Caco-2 (cell line): ENCODE results near the gene LOX. TPM values are rescaled to one million over a fixed set of nuclear protein-coding genes. Genes with fewer than 3 reads are reported as not detected.

Experiments used
- BruUV-seq: library from RNA; stranded (reverse); fragments of 400-500 nt; replicated peaks from 2 replicates; lab custom pipeline; 2021; lab: Mats Ljungman, UMichigan
- CTCF ChIA-PET: fragments of 300-600 bp; sonication (Branson Sonifier 250); formaldehyde crosslinking; loops from one replicate; lab custom pipeline; 2022; ENCODE audit warnings: antibody characterized with exemption; lab: Charles Lee
- POLR2A ChIA-PET: fragments of 300-600 bp; sonication (Branson Sonifier 250); formaldehyde crosslinking; loops from one replicate; lab custom pipeline; 2022; ENCODE audit warnings: antibody characterized with exemption; lab: Charles Lee
- DNase-seq, 2 experiments: peaks; one replicate each; pipeline versions ENCODE4 v3.0.0 to v3.0.0-alpha.2; 2020 to 2022
- H3K27me3 ChIP-seq: replicated peaks from 2 replicates; pipeline ENCODE4 v1.6.0; 2011; ENCODE audit warnings: low read length; ENCODE audit not compliant: control insufficient read depth, insufficient read depth
- H3K36me3 ChIP-seq: 2 replicates; pipeline ENCODE4 v1.5.1; 2011; ENCODE audit warnings: low read length; ENCODE audit not compliant: control insufficient read depth, insufficient read depth
- H3K4me1 ChIP-seq: fragments of 250-450 bp; sonication (Bioruptor Pico); 2 replicates; pipeline ENCODE4 v1.5.1; 2020; ENCODE audit warnings: mild to moderate bottlenecking
- H3K4me3 ChIP-seq: 2 replicates; pipeline ENCODE4 v1.5.1; 2011; ENCODE audit warnings: low read depth, mild to moderate bottlenecking, control low read depth, low read length
- H3K9me3 ChIP-seq: fragments of 250-450 bp; sonication (Bioruptor Pico); 2 replicates; pipeline ENCODE4 v1.5.1; 2020; ENCODE audit warnings: mild to moderate bottlenecking, moderate library complexity
- H3K27ac Mint-ChIP-seq: one replicate; pipeline ENCODE4 v1.8.0; 2022; ENCODE audit warnings: mixed read lengths; ENCODE audit not compliant: unreplicated experiment
- H3K27me3 Mint-ChIP-seq: one replicate; pipeline ENCODE4 v1.8.0; 2022; ENCODE audit warnings: mixed read lengths; ENCODE audit not compliant: insufficient read depth, unreplicated experiment
- H3K36me3 Mint-ChIP-seq: one replicate; pipeline ENCODE4 v1.8.0; 2022; ENCODE audit warnings: mild to moderate bottlenecking, mixed read lengths; ENCODE audit not compliant: insufficient read depth, unreplicated experiment
- H3K4me1 Mint-ChIP-seq: one replicate; pipeline ENCODE4 v1.8.0; 2022; ENCODE audit warnings: low read depth, mixed read lengths; ENCODE audit not compliant: unreplicated experiment
- H3K4me3 Mint-ChIP-seq: one replicate; pipeline ENCODE4 v1.8.0; 2022; ENCODE audit warnings: mild to moderate bottlenecking, moderate library complexity, mixed read lengths; ENCODE audit not compliant: unreplicated experiment
- H3K9me3 Mint-ChIP-seq: one replicate; pipeline ENCODE4 v1.8.0; 2022; ENCODE audit warnings: mixed read lengths; ENCODE audit not compliant: unreplicated experiment
- intact Hi-C: fragments of 100-400 bp; cut with micrococcal nuclease; formaldehyde crosslinking; loops from one replicate; pipeline ENCODE4 v1.10.0; 2022; ENCODE audit not compliant: unreplicated experiment
- total RNA-seq: library from RNA; stranded (reverse); gene quantifications from 2 replicates; pipeline ENCODE4 v1.2.3, GENCODE V29; 2022
- TF ChIP-seq, protein P1 (sequence below), 2 experiments: fragments of 200-600 bp in 1 of 2; IDR thresholded peaks; 1 replicate in 1 of 2; 2 replicates in 1 of 2; pipeline versions ENCODE4 v1.5.1 to v1.8.0; 2011 to 2022; ENCODE audit warnings: antibody characterized with exemption in 1 of 2, control low read depth in 1 of 2, inconsistent platforms in 1 of 2, low read depth in 1 of 2, low read length in 1 of 2, mild to moderate bottlenecking in 1 of 2, moderate library complexity in 1 of 2; ENCODE audit not compliant: insufficient read depth in 1 of 2, severe bottlenecking in 1 of 2, unreplicated experiment in 1 of 2

LOX gene
- total RNA-seq, 1 experiment from 2014 or later = 4.9 TPM

DNA sequence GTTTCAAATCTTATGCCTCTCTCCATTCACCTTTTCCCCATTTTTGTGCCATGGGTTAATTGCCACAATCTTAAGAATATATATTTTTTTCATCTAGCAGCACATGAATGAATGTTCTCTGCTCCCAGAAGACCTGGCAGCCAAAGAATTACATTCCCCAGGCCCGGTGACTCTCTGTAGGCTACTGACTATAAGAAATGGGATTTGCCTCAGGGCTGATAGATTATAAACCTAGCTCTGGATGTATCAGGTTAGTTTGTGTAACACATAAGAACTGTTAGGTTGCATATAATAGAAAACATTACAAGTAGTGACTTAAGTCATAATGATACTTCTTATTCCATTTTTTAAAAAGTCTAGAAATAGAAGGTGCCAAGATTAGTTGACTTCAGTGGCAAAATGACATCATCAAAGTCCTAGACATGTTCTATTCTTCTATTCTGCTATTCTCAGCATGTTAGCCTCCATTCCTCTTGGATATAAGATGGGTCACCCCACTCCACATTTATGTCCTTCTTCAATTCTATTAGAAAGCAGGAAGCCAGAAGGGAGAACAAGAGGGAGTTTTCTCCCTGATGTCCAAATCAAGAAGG is 40.4 kb upstream of the LOX start:
- POLR2A ChIA-PET = no interaction called here
- Histone ChIP-seq H3K4me1 (no peaks in the 10 kb centered on the region), H3K4me3 (no peak overlapping the region), H3K36me3 (no peaks in the 10 kb centered on the region), H3K9me3 (no peaks in the 10 kb centered on the region), H3K27me3 (no peaks in the 10 kb centered on the region; the same call in 1 of the 2 replicates)
- DNase-seq = no peak
- no peaks in the 10 kb centered on the region for H3K9me3 Mint-ChIP-seq
- no peaks in the 10 kb centered on the region for H3K36me3 Mint-ChIP-seq
- intact Hi-C loops = no loop called here
- no TSS peak for BruUV-seq
- CTCF ChIA-PET = no interaction called here
- no peak overlapping the region for H3K4me3 Mint-ChIP-seq
- no peaks in the 10 kb centered on the region for H3K4me1 Mint-ChIP-seq
- no peak overlapping the region for H3K27ac Mint-ChIP-seq
- H3K27me3 Mint-ChIP-seq = peaks cover 12% of the 10 kb centered on the region
- TF ChIP-seq, protein P1, sequence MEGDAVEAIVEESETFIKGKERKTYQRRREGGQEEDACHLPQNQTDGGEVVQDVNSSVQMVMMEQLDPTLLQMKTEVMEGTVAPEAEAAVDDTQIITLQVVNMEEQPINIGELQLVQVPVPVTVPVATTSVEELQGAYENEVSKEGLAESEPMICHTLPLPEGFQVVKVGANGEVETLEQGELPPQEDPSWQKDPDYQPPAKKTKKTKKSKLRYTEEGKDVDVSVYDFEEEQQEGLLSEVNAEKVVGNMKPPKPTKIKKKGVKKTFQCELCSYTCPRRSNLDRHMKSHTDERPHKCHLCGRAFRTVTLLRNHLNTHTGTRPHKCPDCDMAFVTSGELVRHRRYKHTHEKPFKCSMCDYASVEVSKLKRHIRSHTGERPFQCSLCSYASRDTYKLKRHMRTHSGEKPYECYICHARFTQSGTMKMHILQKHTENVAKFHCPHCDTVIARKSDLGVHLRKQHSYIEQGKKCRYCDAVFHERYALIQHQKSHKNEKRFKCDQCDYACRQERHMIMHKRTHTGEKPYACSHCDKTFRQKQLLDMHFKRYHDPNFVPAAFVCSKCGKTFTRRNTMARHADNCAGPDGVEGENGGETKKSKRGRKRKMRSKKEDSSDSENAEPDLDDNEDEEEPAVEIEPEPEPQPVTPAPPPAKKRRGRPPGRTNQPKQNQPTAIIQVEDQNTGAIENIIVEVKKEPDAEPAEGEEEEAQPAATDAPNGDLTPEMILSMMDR (IDR thresholded peaks at IDR 0.05; ENCODE audit: insufficient read depth in 1 of 2, low read depth in 1 of 2, low read length in 1 of 2, severe bottlenecking in 1 of 2, unreplicated experiment in 1 of 2) = no peak

DNA sequence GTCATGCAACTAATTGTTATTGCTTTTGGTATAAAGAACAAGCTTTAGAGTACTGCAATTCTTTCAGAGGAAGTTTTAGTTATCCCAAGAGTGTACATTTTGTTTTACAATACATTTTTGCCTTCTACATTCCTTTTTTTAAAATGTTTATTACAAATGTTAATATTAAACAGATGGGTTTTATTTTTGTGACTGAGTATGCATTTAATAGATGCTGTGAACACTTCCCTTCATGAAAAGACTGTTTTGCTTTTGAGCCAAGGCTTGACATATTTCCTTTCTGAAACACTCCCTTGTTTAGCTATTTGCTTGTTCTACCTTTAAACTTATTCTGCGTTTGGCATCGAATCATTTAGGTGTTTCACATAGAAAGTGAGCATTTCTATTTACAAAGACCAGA is 36.4 kb upstream of the LOX start:
- Mint-ChIP-seq H3K4me1 (no peaks in the 10 kb centered on the region), H3K27me3 (peaks cover 21% of the 10 kb centered on the region), H3K4me3 (no peak overlapping the region), H3K36me3 (no peaks in the 10 kb centered on the region), H3K27ac (no peak overlapping the region), H3K9me3 (no peaks in the 10 kb centered on the region)
- H3K4me3 ChIP-seq = no peak overlapping the region
- intact Hi-C loops = no loop called here
- H3K27me3 ChIP-seq = no peaks in the 10 kb centered on the region
- BruUV-seq = no TSS peak
- CTCF ChIA-PET = no interaction called here
- TF ChIP-seq, protein P1 (IDR thresholded peaks at IDR 0.05; ENCODE audit: insufficient read depth in 1 of 2, low read depth in 1 of 2, low read length in 1 of 2, severe bottlenecking in 1 of 2, unreplicated experiment in 1 of 2) = no peak
- no peaks in the 10 kb centered on the region for H3K4me1 ChIP-seq
- POLR2A ChIA-PET = no interaction called here
- H3K9me3 ChIP-seq = no peaks in the 10 kb centered on the region
- H3K36me3 ChIP-seq = no peaks in the 10 kb centered on the region
- no peak for DNase-seq

DNA sequence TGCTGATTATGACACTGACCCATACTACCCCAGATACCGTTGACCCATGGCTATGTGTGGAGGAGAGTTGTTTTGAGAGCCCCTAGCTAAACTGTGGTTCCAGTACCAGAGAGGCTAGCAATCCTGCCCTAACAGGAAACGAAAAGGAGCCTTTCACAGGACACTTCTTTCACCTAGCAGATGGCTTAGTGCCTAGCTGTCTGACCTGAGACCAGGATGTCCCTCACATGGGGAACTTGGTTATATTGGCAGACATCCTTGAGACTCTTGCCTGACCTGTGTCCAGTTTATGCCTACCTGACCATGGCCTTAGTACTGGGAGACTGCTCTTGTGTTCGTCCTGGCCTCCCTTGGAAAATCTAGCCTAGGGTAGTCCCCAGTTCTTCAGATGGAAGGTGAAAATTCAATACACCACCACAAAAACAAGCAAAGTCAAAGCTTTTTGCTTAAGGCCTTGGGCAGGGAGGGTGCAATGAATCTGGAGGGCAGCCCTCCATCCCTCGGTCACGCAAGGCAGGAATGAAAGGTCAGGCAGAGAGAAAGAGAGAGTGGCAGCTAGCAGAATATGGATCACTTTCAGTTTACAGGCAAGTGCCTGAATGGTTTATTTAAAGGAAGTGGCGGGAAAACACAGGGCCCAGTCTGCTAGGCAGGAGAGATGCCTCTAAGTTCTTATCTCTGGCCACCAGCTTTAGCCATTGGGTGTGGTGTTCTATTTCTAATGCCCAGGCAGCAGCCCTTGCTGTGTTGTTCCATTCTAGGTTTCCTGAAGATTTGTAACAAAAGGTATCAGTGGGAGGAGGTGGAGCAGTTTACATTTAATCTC is 34.9 kb upstream of the LOX start:
- no peaks in the 10 kb centered on the region for H3K4me1 Mint-ChIP-seq
- intact Hi-C loops = no loop called here
- Histone ChIP-seq H3K27me3 (no peaks in the 10 kb centered on the region), H3K36me3 (no peaks in the 10 kb centered on the region), H3K9me3 (no peaks in the 10 kb centered on the region), H3K4me1 (no peaks in the 10 kb centered on the region), H3K4me3 (no peak overlapping the region)
- H3K4me3 Mint-ChIP-seq = no peak overlapping the region
- ChIA-PET CTCF (no interaction called here), POLR2A (no interaction called here)
- BruUV-seq = no TSS peak
- no peak for DNase-seq
- no peak overlapping the region for H3K27ac Mint-ChIP-seq
- H3K36me3 Mint-ChIP-seq = no peaks in the 10 kb centered on the region
- peaks cover 23% of the 10 kb centered on the region for H3K27me3 Mint-ChIP-seq
- no peaks in the 10 kb centered on the region for H3K9me3 Mint-ChIP-seq
- TF ChIP-seq, protein P1 (IDR thresholded peaks at IDR 0.05; ENCODE audit: insufficient read depth in 1 of 2, low read depth in 1 of 2, low read length in 1 of 2, severe bottlenecking in 1 of 2, unreplicated experiment in 1 of 2) = no peak
